Upper lobe of right lung (tissue), 1 donor: ENCODE data around the gene ABCB9. TPM values are rescaled to one million over a fixed set of nuclear protein-coding genes. Genes with fewer than 3 reads are reported as not detected.

Experiments used
- ATAC-seq: fragments of 200-7000 bp; cut with Tn5 transposase; one replicate; pipeline ENCODE4 v1.9.1; 2020; ENCODE audit warnings: mild to moderate bottlenecking, moderate library complexity
- DNase-seq: peaks from one replicate; pipeline ENCODE4 v3.0.0-alpha.2; 2020
- H3K27ac ChIP-seq: fragments of 200-600 bp; one replicate; pipeline ENCODE4 v1.8.0; 2022
- H3K27me3 ChIP-seq: fragments of 200-600 bp; one replicate; pipeline ENCODE4 v1.8.0; 2022; ENCODE audit warnings: mild to moderate bottlenecking
- H3K36me3 ChIP-seq: fragments of 200-600 bp; one replicate; pipeline ENCODE4 v1.8.0; 2022
- H3K4me1 ChIP-seq: fragments of 200-600 bp; one replicate; pipeline ENCODE4 v1.8.0; 2022
- H3K4me3 ChIP-seq: fragments of 200-600 bp; one replicate; pipeline ENCODE4 v1.8.0; 2022; ENCODE audit warnings: mild to moderate bottlenecking
- H3K9me3 ChIP-seq: fragments of 200-600 bp; one replicate; pipeline ENCODE4 v1.8.0; 2022
- CTCF ChIP-seq: fragments of 200-600 bp; IDR thresholded peaks from one replicate; pipeline ENCODE4 v1.8.0; 2022; ENCODE audit warnings: antibody characterized with exemption
- intact Hi-C: fragments of 100-400 bp; cut with DNase I; formaldehyde crosslinking; loops from one replicate; pipeline ENCODE4 v1.11.0; 2022
- total RNA-seq: library from RNA; stranded (reverse); fragmentation: NEBNext Ultra II Directional; extraction: Animal tissue kit (Norgen Biotek cat#: 25700); gene quantifications from one replicate; pipeline ENCODE4 v1.2.1, GENCODE V29; 2021
- donor health status: DM: no; HTN: yes; CAD: no; lungs with severe emphysema.

ABCB9 gene
- total RNA-seq, 1 donor from 2014 or later: 5.2 TPM

GRCh38 chr12:122965321-122965751 lies 927 bp downstream of the ABCB9 start:
- no peak overlapping the region for H3K27ac ChIP-seq
- no peaks in the 10 kb centered on the region for H3K27me3 ChIP-seq
- H3K4me1 ChIP-seq: peaks cover 21% of the 10 kb centered on the region
- peak overlapping the region; percentile 59 for H3K4me3 ChIP-seq
- no peaks in the 10 kb centered on the region for H3K36me3 ChIP-seq
- TF ChIP-seq CTCF: no peak
- ATAC-seq (no peak), DNase-seq (no peak)
- intact Hi-C loops: no loop called here
- H3K9me3 ChIP-seq: no peaks in the 10 kb centered on the region

GRCh38 chr12:122964439-122965257 lies 1.6 kb downstream of the ABCB9 start:
- no peak overlapping the region for H3K27ac ChIP-seq
- no peak for ATAC-seq
- H3K4me1 ChIP-seq: peaks cover 21% of the 10 kb centered on the region
- TF ChIP-seq CTCF: no peak
- no peaks in the 10 kb centered on the region for H3K36me3 ChIP-seq
- no peak overlapping the region for H3K4me3 ChIP-seq
- no peaks in the 10 kb centered on the region for H3K9me3 ChIP-seq
- no peak for DNase-seq
- H3K27me3 ChIP-seq: no peaks in the 10 kb centered on the region
- intact Hi-C loops: no loop called here

DNA sequence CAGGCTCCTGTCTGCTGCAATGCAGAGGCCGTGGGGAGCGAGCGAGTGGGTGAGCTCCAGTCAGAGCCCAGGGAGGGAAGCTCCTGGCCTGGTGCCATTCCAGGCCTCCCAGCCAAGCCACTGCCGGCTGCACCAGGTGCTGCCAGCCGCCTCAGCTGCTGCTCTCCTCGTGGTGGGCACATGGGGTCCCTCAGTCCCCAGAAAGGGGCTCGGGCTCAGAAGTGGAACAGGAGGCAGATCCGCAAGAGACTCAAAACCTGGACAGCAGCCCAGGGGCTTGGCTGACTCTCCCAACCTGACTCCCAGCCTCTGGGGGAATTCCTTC lies 2.4 kb downstream of the ABCB9 start:
- intact Hi-C loops: no loop called here
- no peaks in the 10 kb centered on the region for H3K27me3 ChIP-seq
- H3K4me1 ChIP-seq: peaks cover 21% of the 10 kb centered on the region
- no peak for ATAC-seq
- H3K36me3 ChIP-seq: no peaks in the 10 kb centered on the region
- DNase-seq: no peak
- H3K27ac ChIP-seq: no peak overlapping the region
- TF ChIP-seq CTCF: no peak
- no peaks in the 10 kb centered on the region for H3K9me3 ChIP-seq
- no peak overlapping the region for H3K4me3 ChIP-seq

- Histone ChIP-seq H3K27me3 (no peaks in the 10 kb centered on the region), H3K4me1 (peaks cover 21% of the 10 kb centered on the region), H3K4me3 (no peak overlapping the region), H3K27ac (no peak overlapping the region), H3K36me3 (no peaks in the 10 kb centered on the region), H3K9me3 (no peaks in the 10 kb centered on the region)
- DNase-seq (no peak), ATAC-seq (no peak)
- intact Hi-C loops: no loop called here
- TF ChIP-seq CTCF: no peak
These were observed 4.5 kb downstream of the ABCB9 start for GRCh38 chr12:122961531-122962329.

DNA sequence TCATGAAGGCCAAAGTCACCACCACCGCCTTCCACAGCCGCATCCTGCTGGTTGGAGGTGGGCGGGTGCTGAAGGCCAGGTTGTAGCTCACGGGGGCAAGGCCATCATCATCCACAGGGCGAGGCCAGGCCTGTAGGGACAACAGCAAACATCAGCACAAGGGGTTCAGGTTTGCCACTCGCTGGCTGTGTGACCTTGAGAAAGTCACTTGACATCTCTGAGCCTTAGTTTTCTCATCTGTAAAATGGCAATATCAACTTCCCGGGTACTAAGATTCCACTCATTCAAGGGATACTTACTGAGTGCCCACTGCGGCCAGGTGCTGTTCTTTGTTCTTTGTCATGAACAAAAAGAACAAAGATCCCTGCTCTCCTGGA lies 6.1 kb downstream of the ABCB9 start:
- no peak for ATAC-seq

More for the DNA sequence above, 6.1 kb downstream of the ABCB9 start:
- Histone ChIP-seq H3K4me3 (no peak overlapping the region), H3K36me3 (no peaks in the 10 kb centered on the region), H3K27ac (no peak overlapping the region), H3K9me3 (no peaks in the 10 kb centered on the region), H3K4me1 (peaks cover 12% of the 10 kb centered on the region), H3K27me3 (no peaks in the 10 kb centered on the region)
- intact Hi-C loops: no loop called here
- DNase-seq: no peak
- TF ChIP-seq CTCF: no peak
